Right kidney (tissue), 1 donor: Measurements from ENCODE around the gene FBRS.
A peak's percentile ranks its signal among the peaks of the same experiment; 100 is the strongest.
"Not testable (repeated sequence)": the region's sequence is repeated elsewhere in the genome, so short reads cannot be mapped to it uniquely, and the experiment has no call there.

Source experiments
- DNase-seq: peaks from one replicate; pipeline ENCODE4 v3.0.0-alpha.2; 2016

Gene FBRS

GRCh38 chr16:30664616-30665109 is 6.4 kb downstream of the FBRS start:
- DNase-seq = no peak

DNA sequence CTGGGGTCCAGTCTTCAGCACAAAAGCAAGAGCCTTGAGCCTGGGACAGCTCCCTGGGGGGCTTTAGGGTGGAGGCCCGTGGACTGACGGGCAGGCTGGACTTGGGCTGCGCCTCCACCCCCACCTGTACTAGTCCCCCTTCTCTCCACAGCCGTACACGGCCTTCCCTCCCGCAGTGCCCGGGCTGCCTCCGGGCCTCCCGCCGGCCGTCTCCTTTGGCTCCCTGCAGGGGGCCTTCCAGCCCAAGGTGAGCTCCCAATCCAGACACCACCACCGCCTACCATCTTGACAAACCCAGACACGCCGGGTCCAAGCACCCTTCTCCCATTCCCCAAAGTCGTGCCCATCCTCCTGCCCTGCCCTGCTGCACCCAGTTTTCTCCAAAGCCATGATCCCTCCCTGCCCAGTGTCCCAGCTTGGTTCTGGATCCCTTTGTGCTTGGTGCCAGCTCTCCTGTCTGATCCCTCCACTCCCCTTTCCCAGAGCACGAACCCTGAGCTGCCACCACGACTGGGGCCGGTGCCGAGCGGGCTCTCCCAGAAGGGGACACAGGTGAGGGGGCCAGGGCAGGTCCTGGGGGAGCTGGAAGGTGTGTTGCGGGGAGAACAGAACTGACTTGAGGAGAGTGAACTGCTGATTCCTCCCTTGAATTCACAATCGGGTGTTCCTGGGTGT is 7.1 kb downstream of the FBRS start:
- no peak for DNase-seq

DNA sequence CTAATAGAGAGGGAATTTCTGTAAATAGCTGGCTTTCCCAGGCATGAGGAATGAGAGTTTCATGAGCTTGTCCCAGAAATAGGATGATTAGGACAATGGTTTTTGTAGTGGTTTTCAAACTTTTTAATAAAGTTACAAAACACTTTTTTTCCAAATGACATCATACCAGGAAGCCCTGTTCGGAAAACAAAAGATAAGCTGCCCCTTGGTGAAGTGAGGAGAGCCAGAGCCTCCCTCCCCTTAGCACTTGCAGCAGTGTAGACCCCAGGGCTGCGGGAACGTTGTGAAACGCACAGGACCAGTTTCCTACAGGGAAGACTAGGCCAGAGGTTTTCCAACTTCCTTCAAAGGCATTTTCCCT is 7.6 kb downstream of the FBRS start:
- DNase-seq = no peak

GRCh38 chr16:30666681-30667080 is 8.4 kb downstream of the FBRS start:
- no peak for DNase-seq

GRCh38 chr16:30667361-30667905 is 9.2 kb downstream of the FBRS start:
- no peak for DNase-seq

DNA sequence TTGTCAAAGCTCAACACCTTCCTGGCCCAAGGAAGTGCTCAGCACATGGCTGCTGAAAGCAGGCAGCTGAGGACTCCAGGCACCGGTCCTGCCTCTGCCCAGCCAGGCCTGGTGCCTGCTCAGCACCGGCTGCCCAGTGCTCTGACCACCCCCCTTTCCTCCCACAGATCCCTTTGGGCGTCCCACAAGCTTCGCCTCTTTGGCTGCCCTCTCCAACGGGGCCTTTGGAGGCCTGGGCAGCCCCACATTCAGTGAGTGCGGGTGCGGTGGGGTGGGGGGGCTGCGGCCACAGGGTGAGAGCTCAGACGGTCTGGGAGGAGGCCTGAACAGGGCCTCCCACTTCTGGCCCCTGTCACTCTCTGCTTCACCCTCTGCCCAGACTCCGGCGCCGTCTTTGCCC is 10.2 kb downstream of the FBRS start:
- no peak for DNase-seq

GRCh38 chr16:30669026-30669902 is 11.0 kb downstream of the FBRS start:
- no peak for DNase-seq

- DNase-seq = no peak
Observed at GRCh38 chr16:30669903-30670824, 11.9 kb downstream of the FBRS start.

DNA sequence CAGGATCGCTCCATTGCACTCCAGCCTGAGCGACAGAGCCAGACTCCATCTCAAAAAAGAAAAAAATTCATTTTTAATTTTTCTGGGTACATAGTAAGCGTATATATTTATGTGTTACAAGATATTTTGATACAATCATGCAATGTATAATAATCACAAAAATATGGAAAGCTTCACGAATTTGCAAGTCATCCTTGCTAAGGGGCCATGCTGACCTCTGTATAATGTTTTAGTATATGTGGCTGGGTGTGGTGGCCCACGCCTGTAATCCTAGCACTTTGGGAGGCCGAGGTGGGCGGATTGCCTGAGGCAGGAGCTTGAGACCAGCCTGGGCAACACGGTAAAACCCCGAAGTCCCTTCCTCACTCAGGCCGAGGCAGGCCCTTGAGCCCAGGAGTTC is 16.9 kb downstream of the FBRS start:
- no peak for DNase-seq

DNA sequence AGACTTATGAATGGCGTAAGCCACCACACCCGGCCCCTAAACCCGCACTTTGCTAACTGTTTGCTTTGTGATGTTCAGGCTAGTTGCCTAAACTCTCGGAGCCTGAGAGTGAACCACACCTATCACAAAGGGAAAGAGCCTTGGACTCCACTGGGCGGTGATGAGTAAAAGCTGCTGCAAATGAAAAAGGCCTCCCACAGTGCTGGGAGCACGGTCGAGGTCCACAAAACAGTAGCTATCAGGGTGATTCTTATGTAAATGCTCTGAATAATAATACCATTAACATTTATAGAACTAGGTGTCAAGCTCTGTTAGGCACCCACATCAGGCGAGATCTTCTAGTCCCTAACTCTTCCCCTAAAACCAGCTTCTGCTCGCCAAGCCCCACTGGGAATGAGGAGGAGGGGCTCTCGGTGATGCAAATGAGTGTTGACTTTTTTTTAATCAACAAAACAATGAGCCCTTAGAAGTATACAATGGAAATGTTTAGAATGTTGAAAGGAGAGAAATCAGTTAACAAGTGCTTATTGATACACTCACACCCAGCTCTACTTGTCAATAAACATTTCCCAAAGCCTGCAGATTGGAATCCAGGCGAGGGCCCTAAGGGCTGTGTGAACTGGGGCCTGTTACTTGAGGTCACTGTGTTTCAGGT is 19.8 kb downstream of the FBRS start:
- no peak for DNase-seq

DNA sequence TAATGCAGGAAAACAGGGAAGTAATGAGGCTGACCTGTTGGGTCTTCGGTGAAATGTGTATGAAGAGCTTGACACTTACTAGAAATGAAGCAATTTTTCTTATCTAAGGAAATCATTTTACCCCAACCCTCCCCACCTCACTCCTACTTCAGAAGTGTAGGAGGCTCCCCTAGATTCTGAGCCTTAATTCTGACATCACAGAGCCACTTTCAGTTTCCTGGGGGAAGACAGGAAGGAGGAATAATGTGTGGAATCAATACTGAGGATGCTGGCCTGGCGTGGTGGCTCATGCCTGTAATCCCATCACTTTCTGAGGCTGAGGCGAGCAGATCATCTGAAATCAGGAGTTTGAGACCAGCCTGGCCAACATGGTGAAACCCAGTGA is 20.3 kb downstream of the FBRS start:
- no peak for DNase-seq

GRCh38 chr16:30680326-30680725 is 22.1 kb downstream of the FBRS start:
- DNase-seq = no peak

DNA sequence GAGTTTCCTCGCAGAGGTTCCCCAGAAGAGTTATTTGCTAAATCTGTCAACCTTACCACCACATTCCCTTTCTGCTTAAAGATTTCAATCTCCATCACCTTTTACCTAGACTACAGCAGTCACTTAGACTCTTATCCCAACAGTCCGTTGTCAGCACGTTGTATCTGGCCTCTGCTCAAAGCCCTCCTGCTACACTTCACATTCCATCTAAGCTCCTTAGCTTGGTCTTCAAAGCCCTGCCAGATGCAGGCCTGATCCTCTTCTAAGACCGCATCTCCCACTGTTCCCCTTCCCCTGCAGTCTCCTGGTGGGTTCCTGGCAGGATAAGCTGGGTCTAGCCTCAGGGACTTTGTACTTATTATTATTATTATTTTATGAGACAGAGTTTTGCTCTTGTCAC is 30.5 kb downstream of the FBRS start:
- no peak for DNase-seq

- DNase-seq = no peak
Observed at GRCh38 chr16:30691907-30692306, 33.7 kb downstream of the FBRS start.

DNA sequence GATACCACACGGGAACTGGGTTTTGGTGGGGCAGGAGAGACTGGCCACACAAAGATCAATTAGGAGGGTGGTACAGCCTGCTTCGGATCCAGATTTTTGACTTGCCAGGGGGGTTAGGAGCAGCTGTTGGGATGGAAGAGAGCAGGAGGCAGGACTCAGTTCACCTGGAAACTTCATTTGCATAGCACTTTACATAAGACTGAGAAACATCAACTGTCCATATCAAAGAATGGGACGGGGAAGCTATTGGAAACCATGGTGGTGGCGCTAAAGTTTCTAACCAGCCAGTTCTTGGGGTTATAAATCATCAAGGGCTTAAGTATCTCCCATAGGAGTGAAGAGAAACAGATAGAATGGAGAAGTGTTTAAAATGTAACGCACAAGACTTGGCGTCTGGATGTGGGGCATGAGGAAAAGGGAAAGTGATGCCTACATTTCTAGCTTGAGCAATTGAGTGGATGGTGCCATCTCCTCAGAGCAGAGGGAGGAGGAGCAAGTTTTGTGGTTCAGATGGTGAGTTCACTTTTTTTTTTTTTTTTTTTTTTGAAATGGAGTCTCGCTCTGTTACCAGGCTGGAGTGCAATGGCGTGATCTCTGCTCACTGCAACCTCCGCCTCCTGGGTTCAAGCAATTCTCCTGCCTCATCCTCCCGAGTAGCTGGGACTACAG is 34.3 kb downstream of the FBRS start:
- no peak for DNase-seq

DNA sequence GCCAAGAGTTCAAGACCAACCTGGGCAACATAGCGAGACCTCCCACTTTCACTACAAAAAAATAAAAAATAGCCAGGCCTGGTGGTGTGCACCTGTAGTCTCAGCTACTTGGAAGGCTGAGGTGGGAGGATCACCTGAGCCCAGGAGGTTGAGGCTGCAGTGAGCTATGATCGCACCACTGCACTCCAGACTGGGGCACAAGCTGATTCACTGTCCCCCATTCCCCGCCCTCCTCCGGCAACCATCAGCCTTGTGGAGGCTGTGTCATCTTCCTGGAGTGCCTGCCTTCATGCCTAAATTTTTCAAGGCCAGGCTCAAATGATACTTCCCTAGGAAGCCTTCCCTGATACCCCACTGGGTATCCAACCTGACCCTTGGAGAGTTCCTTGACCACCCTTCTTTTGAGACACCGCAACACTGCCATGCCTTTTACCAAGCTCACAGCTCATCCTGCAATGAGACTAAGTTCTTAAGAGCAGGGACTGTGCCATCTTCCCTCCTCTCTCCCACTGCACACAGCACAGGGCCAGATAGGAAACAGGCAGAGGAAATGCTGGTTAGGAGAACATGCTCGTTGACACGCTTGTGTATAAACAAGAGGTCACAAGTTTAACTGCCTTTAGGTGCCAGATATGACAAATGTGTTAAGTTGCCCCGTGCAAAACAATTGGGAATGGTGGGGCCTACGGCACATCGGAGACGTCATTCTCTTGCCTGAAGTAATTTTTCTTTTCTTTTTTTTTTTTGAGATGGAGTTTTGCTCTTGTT is 36.9 kb downstream of the FBRS start:
- DNase-seq = no peak

- not testable (repeated sequence) for DNase-seq
Observed at GRCh38 chr16:30696646-30697045, 38.4 kb downstream of the FBRS start.

DNA sequence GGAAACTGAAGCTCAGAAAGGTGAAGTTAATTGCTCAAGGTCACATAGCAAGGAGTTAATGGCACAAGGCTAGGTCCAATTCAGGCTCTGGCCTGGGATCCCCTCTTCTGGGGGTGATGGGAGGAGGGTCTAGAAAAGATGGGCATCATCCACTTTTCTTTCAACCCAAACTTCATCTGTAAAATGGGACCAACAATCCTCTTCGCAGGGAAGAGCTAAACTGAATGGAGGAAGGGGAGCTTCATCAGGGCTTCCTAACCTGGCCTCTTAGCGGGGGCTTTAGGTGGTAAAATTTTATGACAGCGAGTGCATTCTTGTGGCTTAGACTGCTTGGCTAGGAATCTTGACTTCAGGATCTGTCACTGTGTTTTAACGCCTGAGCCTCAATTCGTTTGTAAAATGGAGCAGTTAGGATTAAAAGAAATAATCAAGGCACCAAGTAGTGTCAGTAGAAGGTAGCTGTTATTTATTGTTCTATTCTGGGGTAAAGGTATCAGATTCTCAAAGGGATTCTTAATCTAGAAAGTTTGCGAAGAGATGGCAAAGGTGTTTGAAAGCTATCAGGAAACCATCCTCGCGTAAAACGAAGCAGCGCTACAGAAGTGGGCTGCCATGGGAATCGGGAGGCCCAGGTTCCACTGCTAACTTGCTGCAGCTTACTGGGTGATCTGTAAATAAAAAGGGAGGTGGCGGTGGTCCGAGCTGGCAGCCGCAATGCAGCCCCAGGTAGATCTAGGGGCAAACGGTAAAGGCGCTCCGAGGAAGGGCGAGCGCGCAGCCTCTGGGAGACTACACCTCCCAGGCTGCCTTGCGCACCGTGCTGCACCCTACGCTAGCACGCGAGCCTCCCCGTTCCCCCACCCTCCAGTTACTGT is 39.3 kb downstream of the FBRS start:
- DNase-seq = no peak

DNA sequence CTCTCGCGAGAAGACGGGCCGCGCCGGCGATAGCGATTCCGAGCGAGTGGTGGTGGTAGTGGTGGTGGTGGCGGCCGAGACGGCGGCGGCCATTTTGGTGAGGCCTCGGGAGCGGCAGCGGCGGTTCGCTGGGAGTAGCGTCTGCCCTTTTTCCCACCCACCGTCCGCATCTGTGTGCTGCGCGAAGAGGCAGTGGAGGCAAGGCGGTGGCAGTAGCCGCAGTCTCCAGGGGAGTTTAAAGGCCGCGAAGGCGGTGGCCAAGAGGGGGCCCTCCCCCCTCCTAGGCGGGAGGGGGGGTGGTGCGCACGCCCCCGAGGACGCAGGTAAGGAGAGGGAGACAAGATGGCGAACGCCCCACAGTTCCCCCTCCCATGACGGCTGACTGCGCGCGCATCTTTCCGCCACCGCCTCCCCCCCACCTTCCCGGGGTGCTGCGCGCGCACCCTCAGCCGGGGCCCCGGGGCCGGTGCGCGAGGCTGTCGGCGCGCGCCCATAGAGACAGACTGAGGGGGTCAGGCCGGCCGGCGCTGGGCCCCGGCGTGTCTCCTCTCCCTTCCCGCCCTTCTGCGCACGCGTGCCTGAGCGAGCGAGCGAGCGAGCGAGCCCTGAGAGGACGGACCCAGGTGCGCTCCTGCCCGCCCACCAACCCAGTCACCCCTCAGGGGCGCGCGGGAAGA is 40.0 kb downstream of the FBRS start:
- peak; percentile 100 for DNase-seq
